Suprapubic skin (tissue), 4 donors: ENCODE measurements around the gene TPRG1. TPM values are rescaled to one million over a fixed set of nuclear protein-coding genes. Genes with fewer than 3 reads are reported as not detected.
A peak's percentile ranks its signal among the peaks of the same experiment; 100 is the strongest.

Experiments
- DNase-seq, 2 donors: peaks; one replicate each; pipeline ENCODE4 v3.0.0-alpha.2; 2019; ENCODE audit warnings: low spot score in 2 of 2
- H3K27ac ChIP-seq: fragments of 200-600 bp; sonication (generic); one replicate; pipeline ENCODE4 v1.5.1; 2019
- H3K27me3 ChIP-seq: fragments of 200-600 bp; sonication (generic); one replicate; pipeline ENCODE4 v1.5.1; 2019
- H3K36me3 ChIP-seq: fragments of 200-600 bp; sonication (generic); one replicate; pipeline ENCODE4 v1.5.1; 2019
- H3K4me1 ChIP-seq: fragments of 200-600 bp; sonication (generic); one replicate; pipeline ENCODE4 v1.5.1; 2019
- H3K4me3 ChIP-seq: fragments of 200-600 bp; sonication (generic); one replicate; pipeline ENCODE4 v1.5.1; 2019; ENCODE audit warnings: mild to moderate bottlenecking
- H3K9me3 ChIP-seq: fragments of 200-600 bp; sonication (generic); one replicate; pipeline ENCODE4 v1.5.1; 2019
- EP300 ChIP-seq: sonication (generic); formaldehyde crosslinking; IDR thresholded peaks from one replicate; pipeline ENCODE4 v1.6.1; 2017; ENCODE audit warnings: antibody characterized with exemption
- POLR2A ChIP-seq, 2 donors: fragments of 450-650 bp; IDR thresholded peaks; one replicate each; pipeline ENCODE4 v1.6.1; 2017; ENCODE audit warnings: antibody characterized with exemption in 2 of 2, mild to moderate bottlenecking in 2 of 2, moderate library complexity in 2 of 2
- POLR2AphosphoS5 ChIP-seq, 3 donors: sonication (generic); formaldehyde crosslinking; IDR thresholded peaks; one replicate each; pipeline ENCODE4 v1.6.1; 2017; ENCODE audit warnings: antibody characterized with exemption in 3 of 3
- WGBS: methylation state at CpG from one replicate; pipeline ENCODE4 v1.1.5; 2018; 5-methylcytosine and 5-hydroxymethylcytosine counted together
- total RNA-seq, 4 donors: library from RNA; depleted of rRNA; stranded (reverse); fragments of >200 nt; gene quantifications; one replicate each; pipeline ENCODE4 v1.1.0, GENCODE V29; 2016
- TF ChIP-seq, protein P1 (sequence below), 2 donors: fragments of 200-600 bp in 1 of 2; fragments of 450-650 bp in 1 of 2; sonication (generic) in 1 of 2; IDR thresholded peaks; one replicate each; pipeline ENCODE4 v1.5.1; 2016 to 2019; ENCODE audit warnings: antibody characterized with exemption in 2 of 2, mild to moderate bottlenecking in 1 of 2, moderate library complexity in 1 of 2

Gene TPRG1
- total RNA-seq, 4 donors from 2014 or later = 19.9 to 30.9 (median 28.4) TPM

DNA sequence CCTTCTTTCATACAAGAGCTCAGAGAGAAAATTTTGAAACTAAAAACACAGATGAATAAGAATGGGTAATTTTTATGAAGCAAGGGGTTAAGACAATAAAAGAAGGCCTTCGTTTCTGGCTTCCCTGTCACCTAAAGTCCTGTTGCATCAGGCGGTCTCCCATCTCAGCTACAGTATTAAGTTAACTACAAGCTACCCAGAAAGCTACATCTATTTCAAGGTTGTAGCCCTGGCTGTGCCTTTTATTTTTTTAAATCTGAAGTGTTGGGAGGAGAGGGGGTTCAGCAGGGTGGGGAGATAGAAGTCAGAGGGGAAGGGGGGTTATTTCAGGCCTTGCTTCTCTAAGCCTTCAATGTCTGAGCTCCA is 183.3 kb downstream of the TPRG1 start:
- peaks cover 26% of the 10 kb centered on the region for H3K4me1 ChIP-seq
- no peaks in the 10 kb centered on the region for H3K27me3 ChIP-seq
- no peak overlapping the region for H3K4me3 ChIP-seq
- TF ChIP-seq, protein P1, sequence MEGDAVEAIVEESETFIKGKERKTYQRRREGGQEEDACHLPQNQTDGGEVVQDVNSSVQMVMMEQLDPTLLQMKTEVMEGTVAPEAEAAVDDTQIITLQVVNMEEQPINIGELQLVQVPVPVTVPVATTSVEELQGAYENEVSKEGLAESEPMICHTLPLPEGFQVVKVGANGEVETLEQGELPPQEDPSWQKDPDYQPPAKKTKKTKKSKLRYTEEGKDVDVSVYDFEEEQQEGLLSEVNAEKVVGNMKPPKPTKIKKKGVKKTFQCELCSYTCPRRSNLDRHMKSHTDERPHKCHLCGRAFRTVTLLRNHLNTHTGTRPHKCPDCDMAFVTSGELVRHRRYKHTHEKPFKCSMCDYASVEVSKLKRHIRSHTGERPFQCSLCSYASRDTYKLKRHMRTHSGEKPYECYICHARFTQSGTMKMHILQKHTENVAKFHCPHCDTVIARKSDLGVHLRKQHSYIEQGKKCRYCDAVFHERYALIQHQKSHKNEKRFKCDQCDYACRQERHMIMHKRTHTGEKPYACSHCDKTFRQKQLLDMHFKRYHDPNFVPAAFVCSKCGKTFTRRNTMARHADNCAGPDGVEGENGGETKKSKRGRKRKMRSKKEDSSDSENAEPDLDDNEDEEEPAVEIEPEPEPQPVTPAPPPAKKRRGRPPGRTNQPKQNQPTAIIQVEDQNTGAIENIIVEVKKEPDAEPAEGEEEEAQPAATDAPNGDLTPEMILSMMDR (IDR thresholded peaks at IDR 0.05) = no peak
- TF ChIP-seq EP300 (no peak), POLR2AphosphoS5 (IDR thresholded peaks at IDR 0.05) (no peak), POLR2A (IDR thresholded peaks at IDR 0.05) (no peak)
- H3K9me3 ChIP-seq = no peaks in the 10 kb centered on the region
- peak overlapping the region; percentile 76 for H3K27ac ChIP-seq
- no peaks in the 10 kb centered on the region for H3K36me3 ChIP-seq
- DNase-seq = no peak
- WGBS = 54% methylated on average over 2 of the region's 2 CpGs

DNA sequence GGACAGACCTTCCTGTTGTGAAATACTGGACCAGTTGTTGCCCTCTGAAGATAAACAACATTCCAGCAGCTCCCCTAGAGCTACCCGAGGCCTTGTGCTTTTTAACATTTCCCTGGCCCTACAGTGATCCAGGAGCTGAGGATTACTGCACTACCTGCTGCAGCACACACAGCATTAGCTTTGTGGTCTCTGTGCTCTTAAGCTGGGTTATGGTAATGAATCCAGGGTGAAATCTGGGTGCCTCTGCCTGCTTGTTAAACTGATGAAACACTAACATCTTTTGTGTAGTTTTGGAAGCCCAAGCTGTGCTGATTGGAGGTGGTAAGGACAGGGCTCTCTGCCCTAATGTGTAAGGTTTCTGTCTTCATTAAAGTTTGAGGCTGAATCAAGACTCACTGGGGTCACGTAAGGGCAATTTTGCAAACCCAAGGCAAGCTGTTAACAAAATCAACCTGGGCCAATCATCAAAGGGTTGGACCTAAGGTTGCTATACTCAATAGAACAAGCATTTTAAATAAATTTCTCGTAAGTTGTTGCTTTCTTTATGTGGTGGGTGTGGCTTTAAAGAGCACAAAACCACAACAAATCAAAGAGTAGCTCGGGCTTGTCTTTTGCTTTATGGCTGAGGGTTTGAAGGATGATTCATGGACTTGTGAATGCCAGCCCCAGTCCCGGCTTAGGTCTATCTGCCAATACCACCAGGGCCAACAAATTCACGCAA is 183.9 kb downstream of the TPRG1 start:
- peak overlapping the region; percentile 76 for H3K27ac ChIP-seq
- H3K4me3 ChIP-seq = no peak overlapping the region
- H3K36me3 ChIP-seq = no peaks in the 10 kb centered on the region
- H3K27me3 ChIP-seq = no peaks in the 10 kb centered on the region
- 25% methylated on average over 6 of the region's 6 CpGs for WGBS
- H3K4me1 ChIP-seq = peaks cover 26% of the 10 kb centered on the region
- no peak for DNase-seq
- H3K9me3 ChIP-seq = no peaks in the 10 kb centered on the region
- TF ChIP-seq POLR2AphosphoS5 (IDR thresholded peaks at IDR 0.05) (no peak), EP300 (no peak), POLR2A (IDR thresholded peaks at IDR 0.05) (no peak)
- TF ChIP-seq, protein P1 (IDR thresholded peaks at IDR 0.05) = no peak

DNA sequence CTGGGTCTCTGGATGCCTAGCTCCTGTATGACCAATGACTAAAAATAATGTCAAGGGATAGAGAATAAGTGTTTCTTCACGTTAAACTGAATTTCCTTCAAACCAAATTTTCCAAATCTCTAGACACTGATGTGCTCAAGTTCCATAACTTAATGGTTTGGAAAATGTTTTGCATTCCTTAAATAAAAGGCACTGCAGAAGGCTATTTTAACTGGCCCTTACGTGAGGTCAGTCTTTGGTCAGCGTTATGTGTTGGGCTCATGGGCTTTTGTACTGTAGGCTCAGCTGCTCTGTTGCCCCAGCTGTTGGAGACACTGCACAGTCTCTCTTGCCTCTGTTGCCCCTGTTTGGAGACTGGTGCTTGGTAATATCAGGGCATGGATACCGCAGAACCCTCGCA is 188.5 kb downstream of the TPRG1 start:
- H3K27ac ChIP-seq = no peak overlapping the region
- no peaks in the 10 kb centered on the region for H3K36me3 ChIP-seq
- H3K27me3 ChIP-seq = no peaks in the 10 kb centered on the region
- no peak overlapping the region for H3K4me3 ChIP-seq
- WGBS = 93% methylated on average over 5 of the region's 5 CpGs
- H3K4me1 ChIP-seq = peaks cover 21% of the 10 kb centered on the region
- DNase-seq = no peak
- TF ChIP-seq POLR2A (IDR thresholded peaks at IDR 0.05) = no peak
- TF ChIP-seq, protein P1 (IDR thresholded peaks at IDR 0.05) = no peak
- TF ChIP-seq EP300 = no peak
- TF ChIP-seq POLR2AphosphoS5 (IDR thresholded peaks at IDR 0.05) = no peak
- H3K9me3 ChIP-seq = no peaks in the 10 kb centered on the region

DNA sequence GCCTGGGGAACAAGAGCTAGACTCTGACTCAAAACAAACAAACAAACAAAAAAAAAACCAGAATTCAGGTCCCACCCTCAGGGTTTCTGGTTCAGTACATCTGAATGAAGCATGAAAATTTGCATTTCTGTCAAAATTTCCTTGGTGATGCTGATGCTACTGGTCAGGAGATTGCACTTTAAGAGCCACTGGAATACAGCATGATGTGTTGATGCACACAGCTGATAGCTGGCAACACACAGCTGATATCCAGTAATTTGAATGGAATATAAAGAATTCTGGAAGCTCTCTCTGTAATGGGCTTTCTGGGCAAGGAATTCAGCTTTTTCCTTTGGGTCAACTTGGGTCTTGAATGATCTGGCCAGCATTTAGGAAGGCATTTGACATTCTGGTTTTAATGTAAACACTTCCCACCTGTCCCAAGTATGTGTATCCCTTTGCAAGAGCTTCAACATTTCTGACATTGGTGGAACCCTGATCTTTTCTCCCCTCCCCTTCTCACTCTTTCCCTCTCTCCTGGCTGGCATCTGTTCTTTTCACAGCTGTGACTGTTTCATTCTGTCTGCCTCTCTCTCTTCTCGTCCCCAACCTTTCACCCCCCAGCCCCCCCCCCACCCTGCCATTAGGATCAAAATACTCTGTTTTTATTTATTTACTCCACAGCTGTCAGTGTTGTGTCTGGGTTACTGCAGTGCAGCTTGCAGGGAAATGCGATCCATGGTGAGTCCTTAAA is 189.5 kb downstream of the TPRG1 start:
- DNase-seq = no peak
- no peak overlapping the region for H3K4me3 ChIP-seq
- H3K9me3 ChIP-seq = no peaks in the 10 kb centered on the region
- TF ChIP-seq POLR2AphosphoS5 (IDR thresholded peaks at IDR 0.05) (no peak), EP300 (no peak), POLR2A (IDR thresholded peaks at IDR 0.05) (no peak)
- TF ChIP-seq, protein P1 (IDR thresholded peaks at IDR 0.05) = no peak
- H3K27ac ChIP-seq = no peak overlapping the region
- no peaks in the 10 kb centered on the region for H3K27me3 ChIP-seq
- 58% methylated on average over 2 of the region's 2 CpGs for WGBS
- H3K4me1 ChIP-seq = peaks cover 17% of the 10 kb centered on the region
- H3K36me3 ChIP-seq = no peaks in the 10 kb centered on the region

DNA sequence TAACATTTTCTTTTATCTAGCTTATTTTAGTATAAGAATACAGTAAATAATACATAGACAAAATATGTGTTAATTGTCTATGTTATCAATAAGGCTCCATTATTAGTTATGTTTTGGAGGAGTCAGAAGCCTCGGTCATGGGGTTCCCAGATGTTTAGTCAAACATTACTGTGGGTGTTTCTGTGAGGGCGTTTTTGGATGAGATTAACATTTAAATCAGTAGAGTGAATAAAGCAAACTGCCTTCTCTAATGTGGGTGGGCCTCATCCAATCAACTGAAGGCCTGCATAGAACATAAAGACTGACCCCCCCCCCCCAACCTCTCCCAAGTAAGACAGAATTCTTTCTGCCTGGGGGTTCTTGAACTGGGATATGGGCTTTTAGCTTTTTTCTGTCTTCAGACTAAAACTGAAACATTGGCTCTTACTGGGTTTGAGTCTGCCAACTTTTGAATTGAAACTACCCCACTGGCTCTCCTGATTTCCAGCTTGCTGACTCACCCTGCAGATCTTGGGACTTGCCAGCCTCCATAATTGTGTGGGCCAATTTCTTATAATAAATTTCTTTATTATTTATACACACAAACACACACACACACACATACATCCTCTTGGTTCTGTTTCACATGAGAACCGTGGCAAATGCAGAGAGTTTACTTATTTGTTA is 192.0 kb downstream of the TPRG1 start:
- TF ChIP-seq, protein P1 (IDR thresholded peaks at IDR 0.05) = no peak
- TF ChIP-seq POLR2A (IDR thresholded peaks at IDR 0.05) = no peak
- no peak for TF ChIP-seq EP300
- no peak for TF ChIP-seq POLR2AphosphoS5 (IDR thresholded peaks at IDR 0.05)
- peak overlapping the region; percentile 41 for H3K27ac ChIP-seq
- no peak for DNase-seq
- H3K9me3 ChIP-seq = no peaks in the 10 kb centered on the region
- peaks cover 17% of the 10 kb centered on the region for H3K4me1 ChIP-seq
- H3K36me3 ChIP-seq = no peaks in the 10 kb centered on the region
- H3K4me3 ChIP-seq = no peak overlapping the region
- 24% methylated on average over 3 of the region's 3 CpGs for WGBS
- H3K27me3 ChIP-seq = no peaks in the 10 kb centered on the region
